DND-41 (cell line): Measurements from ENCODE around the gene CEMIP.

Source experiments
- ATAC-seq: fragments of 200-7000 bp; cut with Tn5 transposase; 3 replicates; pipeline ENCODE4 v1.9.1; 2021; ENCODE audit warnings: low read depth; ENCODE audit not compliant: insufficient read depth
- DNase-seq: peaks from one replicate; pipeline ENCODE4 v3.0.0-alpha.2; 2020
- H2AFZ ChIP-seq: 2 replicates; pipeline ENCODE4 v1.6.0; 2012; ENCODE audit warnings: low read depth, low read length
- H3K27ac ChIP-seq: 2 replicates; pipeline ENCODE4 v1.5.1; 2012; ENCODE audit warnings: low read length, inconsistent platforms
- H3K27me3 ChIP-seq: fragments of 200-600 bp; sonication (generic); 2 replicates; pipeline ENCODE4 v1.6.0; 2012; ENCODE audit warnings: low read length, mild to moderate bottlenecking, inconsistent platforms; ENCODE audit not compliant: insufficient read depth, poor library complexity
- H3K36me3 ChIP-seq: 2 replicates; pipeline ENCODE4 v1.5.1; 2012; ENCODE audit warnings: low read length, inconsistent platforms; ENCODE audit not compliant: insufficient read depth
- H3K4me1 ChIP-seq: 2 replicates; pipeline ENCODE4 v1.5.1; 2012; ENCODE audit warnings: mild to moderate bottlenecking, low read length; ENCODE audit not compliant: insufficient read depth
- H3K4me2 ChIP-seq: 2 replicates; pipeline ENCODE4 v1.6.0; 2012; ENCODE audit warnings: mild to moderate bottlenecking, moderate library complexity, low read length, inconsistent platforms; ENCODE audit not compliant: insufficient read depth
- H3K4me3 ChIP-seq, 2 experiments: fragments of 200-600 bp in 1 of 2; shearing (Covaris generic) in 1 of 2; 2 replicates each; pipeline ENCODE4 v1.5.1; 2012 to 2016; ENCODE audit warnings: inconsistent platforms in 2 of 2, low read length in 2 of 2, mild to moderate bottlenecking in 2 of 2, low read depth in 1 of 2, moderate library complexity in 1 of 2
- H3K79me2 ChIP-seq: 2 replicates; pipeline ENCODE4 v1.6.0; 2012; ENCODE audit warnings: low read length, inconsistent platforms; ENCODE audit not compliant: insufficient read depth
- H3K9ac ChIP-seq: 2 replicates; pipeline ENCODE4 v1.6.0; 2012; ENCODE audit warnings: low read depth, mild to moderate bottlenecking, inconsistent platforms, low read length, moderate library complexity
- H3K9me3 ChIP-seq: 2 replicates; pipeline ENCODE4 v1.5.1; 2012; ENCODE audit warnings: low read length, moderate library complexity, mild to moderate bottlenecking, inconsistent platforms; ENCODE audit not compliant: insufficient read depth, severe bottlenecking
- H4K20me1 ChIP-seq: 2 replicates; pipeline ENCODE4 v1.6.0; 2012; ENCODE audit warnings: low read length; ENCODE audit not compliant: insufficient read depth
- EZH2 ChIP-seq: IDR thresholded peaks from 3 replicates; pipeline ENCODE4 v1.6.1; 2012; ENCODE audit warnings: borderline replicate concordance, low read depth, mild to moderate bottlenecking, moderate library complexity, low read length, inconsistent platforms; ENCODE audit not compliant: severe bottlenecking
- TF ChIP-seq, protein P1 (sequence below): IDR thresholded peaks from 2 replicates; pipeline ENCODE4 v1.5.1; 2012; ENCODE audit warnings: borderline replicate concordance, low read length, moderate library complexity, mild to moderate bottlenecking; ENCODE audit not compliant: poor library complexity, severe bottlenecking; ENCODE audit errors: extremely low read depth

The CEMIP gene

DNA sequence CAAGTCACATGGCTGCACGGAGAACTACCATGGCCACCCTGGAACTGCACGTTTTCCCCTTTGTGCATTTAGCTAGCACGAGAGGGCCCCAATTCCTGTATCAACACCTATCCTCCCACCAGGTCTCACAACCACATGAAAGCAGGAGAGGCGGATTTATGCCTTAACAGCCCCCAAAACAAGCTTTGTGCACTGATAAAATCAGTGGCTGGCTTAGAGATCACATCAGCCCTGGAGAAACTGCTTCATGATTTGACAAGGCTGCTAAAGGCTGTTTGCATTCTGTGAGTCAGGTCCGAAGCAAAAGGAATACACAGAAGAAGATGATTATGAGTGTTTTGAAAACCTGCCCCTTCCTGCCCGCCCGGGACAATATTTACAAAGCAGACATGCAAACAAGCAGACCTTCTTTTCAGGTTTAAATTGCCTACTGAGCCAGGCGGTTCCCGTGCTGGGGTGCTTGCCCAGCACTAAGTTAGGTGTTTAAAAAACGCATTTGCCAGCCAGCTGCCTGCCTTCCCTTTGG is 25.9 kb downstream of the CEMIP start:
- H3K4me1 ChIP-seq = peaks cover 11% of the 10 kb centered on the region
- TF ChIP-seq EZH2 = no peak
- TF ChIP-seq, protein P1, sequence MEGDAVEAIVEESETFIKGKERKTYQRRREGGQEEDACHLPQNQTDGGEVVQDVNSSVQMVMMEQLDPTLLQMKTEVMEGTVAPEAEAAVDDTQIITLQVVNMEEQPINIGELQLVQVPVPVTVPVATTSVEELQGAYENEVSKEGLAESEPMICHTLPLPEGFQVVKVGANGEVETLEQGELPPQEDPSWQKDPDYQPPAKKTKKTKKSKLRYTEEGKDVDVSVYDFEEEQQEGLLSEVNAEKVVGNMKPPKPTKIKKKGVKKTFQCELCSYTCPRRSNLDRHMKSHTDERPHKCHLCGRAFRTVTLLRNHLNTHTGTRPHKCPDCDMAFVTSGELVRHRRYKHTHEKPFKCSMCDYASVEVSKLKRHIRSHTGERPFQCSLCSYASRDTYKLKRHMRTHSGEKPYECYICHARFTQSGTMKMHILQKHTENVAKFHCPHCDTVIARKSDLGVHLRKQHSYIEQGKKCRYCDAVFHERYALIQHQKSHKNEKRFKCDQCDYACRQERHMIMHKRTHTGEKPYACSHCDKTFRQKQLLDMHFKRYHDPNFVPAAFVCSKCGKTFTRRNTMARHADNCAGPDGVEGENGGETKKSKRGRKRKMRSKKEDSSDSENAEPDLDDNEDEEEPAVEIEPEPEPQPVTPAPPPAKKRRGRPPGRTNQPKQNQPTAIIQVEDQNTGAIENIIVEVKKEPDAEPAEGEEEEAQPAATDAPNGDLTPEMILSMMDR = no peak
- H2AFZ ChIP-seq = no peak overlapping the region
- no peaks in the 10 kb centered on the region; the same call in 1 of the 2 replicates for H4K20me1 ChIP-seq
- peaks cover 17% of the 10 kb centered on the region for H3K27me3 ChIP-seq
- no peak overlapping the region for H3K27ac ChIP-seq
- ATAC-seq = peak; percentile 89
- peak; percentile 61 for DNase-seq
- H3K36me3 ChIP-seq = no peaks in the 10 kb centered on the region
- H3K9ac ChIP-seq = no peak overlapping the region
- H3K4me3 ChIP-seq = no peak overlapping the region
- no peaks in the 10 kb centered on the region for H3K79me2 ChIP-seq
- no peak overlapping the region for H3K4me2 ChIP-seq
- H3K9me3 ChIP-seq = no peaks in the 10 kb centered on the region

DNA sequence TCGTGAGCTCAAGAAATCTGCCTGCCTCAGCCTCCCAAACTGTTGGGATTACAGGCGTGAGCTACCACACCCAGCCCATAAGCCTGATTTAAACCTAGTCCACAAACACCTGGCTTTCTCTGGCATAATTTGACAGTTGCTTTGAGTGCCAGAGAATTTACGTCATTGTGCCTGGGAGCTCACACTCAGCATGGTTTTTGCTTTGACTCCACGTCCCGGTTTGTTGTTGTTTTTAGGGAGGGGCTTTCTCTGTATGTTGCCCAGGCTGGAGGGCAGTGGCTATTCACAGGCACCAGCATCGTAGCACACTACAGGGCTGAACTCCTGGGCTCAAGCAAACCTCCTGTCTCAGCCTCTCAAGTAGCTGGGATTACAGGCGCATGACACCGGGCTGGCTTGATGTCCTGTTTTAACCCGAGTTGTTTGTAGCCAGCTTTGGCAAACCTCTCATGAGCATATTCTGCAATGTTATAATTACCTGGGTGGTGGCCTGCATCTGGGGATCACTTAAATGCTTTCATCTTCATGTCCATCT is 32.7 kb downstream of the CEMIP start:
- H4K20me1 ChIP-seq = no peaks in the 10 kb centered on the region
- no peaks in the 10 kb centered on the region for H3K36me3 ChIP-seq
- H3K4me3 ChIP-seq = no peak overlapping the region
- H3K9ac ChIP-seq = no peak overlapping the region
- H3K4me2 ChIP-seq = no peak overlapping the region
- no peak for TF ChIP-seq EZH2
- TF ChIP-seq, protein P1 = no peak
- H3K27ac ChIP-seq = no peak overlapping the region
- H3K9me3 ChIP-seq = no peaks in the 10 kb centered on the region
- no peaks in the 10 kb centered on the region for H3K79me2 ChIP-seq
- DNase-seq (no peak), ATAC-seq (no peak)
- H2AFZ ChIP-seq = no peak overlapping the region
- peaks cover 14% of the 10 kb centered on the region for H3K27me3 ChIP-seq
- no peaks in the 10 kb centered on the region for H3K4me1 ChIP-seq

DNA sequence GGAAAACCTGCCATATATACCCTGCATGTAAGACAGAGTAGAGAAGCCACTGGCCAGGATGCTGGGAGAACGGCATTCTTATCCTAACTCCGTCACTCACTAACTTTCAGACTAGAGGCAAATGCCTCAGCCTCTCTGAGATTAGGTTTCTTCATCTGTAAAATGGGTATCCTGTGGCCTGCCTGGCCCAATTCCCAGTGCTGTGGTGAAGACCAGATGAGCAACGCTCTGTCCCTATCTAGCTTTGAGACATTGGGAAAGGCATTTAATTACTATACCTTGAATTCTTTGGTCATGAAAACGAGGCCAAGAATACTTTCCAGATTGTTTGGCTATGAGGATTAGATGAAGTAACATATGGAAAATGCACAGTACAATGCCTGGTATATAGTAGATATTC is 35.9 kb downstream of the CEMIP start:
- H3K27me3 ChIP-seq = peaks cover 14% of the 10 kb centered on the region

More for the DNA sequence above, 35.9 kb downstream of the CEMIP start:
- no peak overlapping the region for H2AFZ ChIP-seq
- no peaks in the 10 kb centered on the region for H3K36me3 ChIP-seq
- TF ChIP-seq EZH2 = no peak
- TF ChIP-seq, protein P1 = no peak
- H3K9ac ChIP-seq = no peak overlapping the region
- no peaks in the 10 kb centered on the region for H3K79me2 ChIP-seq
- H3K27ac ChIP-seq = no peak overlapping the region
- no peaks in the 10 kb centered on the region for H3K9me3 ChIP-seq
- no peaks in the 10 kb centered on the region for H3K4me1 ChIP-seq
- no peak overlapping the region for H3K4me3 ChIP-seq
- no peak overlapping the region for H3K4me2 ChIP-seq
- no peaks in the 10 kb centered on the region for H4K20me1 ChIP-seq
- DNase-seq = no peak
- ATAC-seq = no peak
